PC-9 (cell line): ENCODE measurements around the gene KATNB1.

Experiments
- EZH2 ChIP-seq: fragments of 200-600 bp; sonication (generic); IDR thresholded peaks from 2 replicates; pipeline ENCODE4 v1.8.0; 2017; ENCODE audit warnings: antibody characterized with exemption, low read depth
- TF ChIP-seq, protein P1 (sequence below): fragments of 200-600 bp; sonication (generic); conservative IDR thresholded peaks from 2 replicates; pipeline ENCODE4 v1.6.1; 2017; ENCODE audit warnings: mixed run types, antibody characterized with exemption, mild to moderate bottlenecking, moderate library complexity

DNA sequence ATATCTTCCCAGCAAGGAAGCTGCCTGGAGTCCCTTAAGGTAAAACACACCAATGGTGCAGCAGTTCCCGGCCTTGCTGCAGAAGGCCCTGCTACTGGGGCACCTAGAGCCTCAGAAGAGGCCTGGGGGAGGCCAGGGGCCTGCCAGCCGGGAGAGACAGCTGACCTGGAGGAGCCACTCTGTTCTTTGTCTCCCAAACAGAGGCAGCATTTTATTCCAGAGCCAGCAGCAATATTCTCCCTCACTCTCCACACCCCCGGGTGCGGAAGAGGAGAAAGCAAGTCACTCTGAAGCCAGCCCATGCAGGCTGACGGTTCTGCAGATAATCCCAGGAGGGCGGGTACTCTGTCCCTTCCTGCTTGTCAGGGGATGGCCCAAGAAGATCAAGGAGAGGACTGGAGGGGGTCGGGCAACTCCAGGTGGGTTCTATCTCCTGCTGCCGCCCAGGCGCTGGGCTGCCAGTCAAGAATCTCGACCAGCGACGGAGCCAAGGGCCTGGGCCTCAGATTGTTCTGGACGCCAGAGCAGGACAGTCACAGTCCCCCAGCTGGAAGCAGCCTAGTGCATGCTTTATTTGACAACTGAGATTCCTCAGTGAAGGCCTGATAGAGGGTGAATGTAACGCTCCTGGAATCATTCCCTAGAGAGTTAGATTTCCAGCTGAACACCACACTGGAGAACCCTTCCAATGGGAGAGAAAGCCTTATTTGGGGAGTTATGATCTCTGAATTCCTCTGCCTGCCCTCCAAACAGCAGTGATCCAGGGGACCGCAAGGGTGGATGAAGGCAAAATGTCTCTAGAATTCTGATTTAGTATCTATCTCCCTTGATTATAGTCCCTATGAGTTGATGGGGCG lies 67.8 kb downstream of the KATNB1 start:
- no peak for TF ChIP-seq EZH2
- TF ChIP-seq, protein P1, sequence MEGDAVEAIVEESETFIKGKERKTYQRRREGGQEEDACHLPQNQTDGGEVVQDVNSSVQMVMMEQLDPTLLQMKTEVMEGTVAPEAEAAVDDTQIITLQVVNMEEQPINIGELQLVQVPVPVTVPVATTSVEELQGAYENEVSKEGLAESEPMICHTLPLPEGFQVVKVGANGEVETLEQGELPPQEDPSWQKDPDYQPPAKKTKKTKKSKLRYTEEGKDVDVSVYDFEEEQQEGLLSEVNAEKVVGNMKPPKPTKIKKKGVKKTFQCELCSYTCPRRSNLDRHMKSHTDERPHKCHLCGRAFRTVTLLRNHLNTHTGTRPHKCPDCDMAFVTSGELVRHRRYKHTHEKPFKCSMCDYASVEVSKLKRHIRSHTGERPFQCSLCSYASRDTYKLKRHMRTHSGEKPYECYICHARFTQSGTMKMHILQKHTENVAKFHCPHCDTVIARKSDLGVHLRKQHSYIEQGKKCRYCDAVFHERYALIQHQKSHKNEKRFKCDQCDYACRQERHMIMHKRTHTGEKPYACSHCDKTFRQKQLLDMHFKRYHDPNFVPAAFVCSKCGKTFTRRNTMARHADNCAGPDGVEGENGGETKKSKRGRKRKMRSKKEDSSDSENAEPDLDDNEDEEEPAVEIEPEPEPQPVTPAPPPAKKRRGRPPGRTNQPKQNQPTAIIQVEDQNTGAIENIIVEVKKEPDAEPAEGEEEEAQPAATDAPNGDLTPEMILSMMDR: no peak
